Measurements from ENCODE around the gene LYZ. TPM values are rescaled to one million over a fixed set of nuclear protein-coding genes. Genes with fewer than 3 reads are reported as not detected.
A peak's percentile ranks its signal among the peaks of the same experiment; 100 is the strongest.

The LYZ gene
- total RNA-seq, 4 donors from 2014 or later = 2.7 to 121 (median 23.2) TPM

- peaks cover 0 to 19% (median 0%) of the 10 kb centered on the region in 4 donors for H3K27me3 ChIP-seq
- H3K4me1 ChIP-seq = peaks cover 0 to 20% (median 8%) of the 10 kb centered on the region in 3 donors
- peak overlapping the region; percentile 0 to 63 (median 56) for H3K27ac ChIP-seq
- WGBS, 2 donors = 8 to 9% methylated on average over 18 of the region's 18 CpGs
- no peak for DNase-seq
- peak overlapping the region; percentile 9 to 50 (median 45) for H3K4me3 ChIP-seq
- H3K36me3 ChIP-seq = no peaks in the 10 kb centered on the region
- H3K9me3 ChIP-seq = no peaks in the 10 kb centered on the region
- intact Hi-C loops (cut with DNase I) = no loop called here
- TF ChIP-seq POLR2A (IDR thresholded peaks at IDR 0.05) (peak in 1 of 4 donors; percentile 34), CTCF (IDR thresholded peaks at IDR 0.05) (no peak)
Observed at GRCh38 chr12:69330475-69331473, 17.4 kb upstream of the LYZ start.

GRCh38 chr12:69331519-69331908 is 16.7 kb upstream of the LYZ start:
- Histone ChIP-seq H3K4me1 (peaks cover 0 to 23% (median 8%) of the 10 kb centered on the region in 3 donors), H3K36me3 (no peaks in the 10 kb centered on the region), H3K9me3 (no peaks in the 10 kb centered on the region), H3K27me3 (peaks cover 0 to 19% (median 0%) of the 10 kb centered on the region in 4 donors), H3K27ac (peak overlapping the region in 2 of 4 donors; percentile 55 to 63), H3K4me3 (peak overlapping the region; percentile 9 to 50 (median 45))
- DNase-seq = no peak
- TF ChIP-seq POLR2A (IDR thresholded peaks at IDR 0.05) (no peak), CTCF (IDR thresholded peaks at IDR 0.05) (no peak)
- intact Hi-C loops (cut with DNase I) = no loop called here
- WGBS, 2 donors = 23 to 24% methylated on average over 7 of the region's 7 CpGs

DNA sequence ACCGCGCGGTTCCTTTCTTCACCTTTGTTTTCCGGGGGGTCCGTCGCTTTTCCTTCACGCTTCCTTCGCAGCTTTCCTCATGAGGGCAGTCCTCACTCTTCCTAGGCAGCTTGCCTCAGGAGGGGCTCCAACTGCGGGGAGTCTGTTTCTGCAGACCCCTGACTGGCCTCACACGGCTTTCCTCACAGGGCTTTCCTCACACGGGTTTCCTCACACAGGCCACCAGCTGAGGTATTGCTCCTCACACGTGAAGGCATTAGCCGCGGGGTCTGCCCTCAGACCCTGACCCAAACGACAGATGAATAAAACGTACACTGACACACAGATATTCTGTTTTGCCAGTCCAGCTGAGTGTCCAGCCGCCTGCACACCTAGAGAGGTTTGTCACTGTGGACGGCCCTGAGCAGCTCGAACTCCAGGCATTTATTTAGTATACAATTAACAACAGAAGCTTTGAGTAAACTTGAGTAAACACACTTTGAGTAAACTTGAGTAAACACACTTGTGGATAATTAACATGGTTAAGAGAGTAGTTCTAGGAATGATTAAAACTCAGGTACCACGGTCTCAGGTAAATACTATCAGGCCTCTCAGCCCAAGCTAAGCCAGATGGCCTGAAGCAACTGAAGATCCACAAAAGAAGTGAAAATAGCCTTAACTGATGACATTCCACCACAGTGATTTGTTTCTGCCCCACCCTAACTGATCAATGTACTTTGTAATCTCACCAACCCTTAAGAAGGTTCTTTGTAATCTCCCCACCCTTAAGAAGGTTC is 16.1 kb upstream of the LYZ start:
- 57 to 78% methylated on average over 11 to 20 of the region's 20 CpGs for WGBS, 2 donors
- H3K27ac ChIP-seq = no peak overlapping the region
- TF ChIP-seq POLR2A (IDR thresholded peaks at IDR 0.05) (no peak), CTCF (IDR thresholded peaks at IDR 0.05) (no peak)
- intact Hi-C loops (cut with DNase I) = no loop called here
- H3K4me1 ChIP-seq = peaks cover 0 to 29% (median 8%) of the 10 kb centered on the region in 3 donors
- no peaks in the 10 kb centered on the region for H3K9me3 ChIP-seq
- H3K27me3 ChIP-seq = peaks cover 0 to 19% (median 0%) of the 10 kb centered on the region in 4 donors
- no peaks in the 10 kb centered on the region for H3K36me3 ChIP-seq
- H3K4me3 ChIP-seq = peak overlapping the region in 1 of 4 donors; percentile 48
- DNase-seq = no peak

- TF ChIP-seq POLR2A (IDR thresholded peaks at IDR 0.05) = no peak
- no peak for TF ChIP-seq CTCF (IDR thresholded peaks at IDR 0.05)
- Histone ChIP-seq H3K4me1 (peaks cover 0 to 33% (median 8%) of the 10 kb centered on the region in 3 donors), H3K27me3 (peaks cover 0 to 19% (median 0%) of the 10 kb centered on the region in 4 donors), H3K36me3 (no peaks in the 10 kb centered on the region), H3K9me3 (no peaks in the 10 kb centered on the region), H3K4me3 (no peak overlapping the region), H3K27ac (no peak overlapping the region)
- intact Hi-C loops (cut with DNase I) = no loop called here
- no peak for DNase-seq
- 92 to 95% methylated on average over 6 of the region's 6 CpGs for whole genome bisulfite sequencing, 2 donors
Observed at GRCh38 chr12:69332815-69333358, 15.3 kb upstream of the LYZ start.

Measured in esophagus squamous epithelium (tissue), 5 donors.